Kasumi-1 (cell line): ENCODE data around the gene NCKAP1.
A peak's percentile ranks its signal among the peaks of the same experiment; 100 is the strongest.
"Not testable (repeated sequence)": the region's sequence is repeated elsewhere in the genome, so short reads cannot be mapped to it uniquely, and the experiment has no call there.

Experiments used
- DNase-seq, 2 experiments: peaks; one replicate each; lab custom pipeline; 2025; lab: John Stamatoyannopoulos, UW

The NCKAP1 gene

DNA sequence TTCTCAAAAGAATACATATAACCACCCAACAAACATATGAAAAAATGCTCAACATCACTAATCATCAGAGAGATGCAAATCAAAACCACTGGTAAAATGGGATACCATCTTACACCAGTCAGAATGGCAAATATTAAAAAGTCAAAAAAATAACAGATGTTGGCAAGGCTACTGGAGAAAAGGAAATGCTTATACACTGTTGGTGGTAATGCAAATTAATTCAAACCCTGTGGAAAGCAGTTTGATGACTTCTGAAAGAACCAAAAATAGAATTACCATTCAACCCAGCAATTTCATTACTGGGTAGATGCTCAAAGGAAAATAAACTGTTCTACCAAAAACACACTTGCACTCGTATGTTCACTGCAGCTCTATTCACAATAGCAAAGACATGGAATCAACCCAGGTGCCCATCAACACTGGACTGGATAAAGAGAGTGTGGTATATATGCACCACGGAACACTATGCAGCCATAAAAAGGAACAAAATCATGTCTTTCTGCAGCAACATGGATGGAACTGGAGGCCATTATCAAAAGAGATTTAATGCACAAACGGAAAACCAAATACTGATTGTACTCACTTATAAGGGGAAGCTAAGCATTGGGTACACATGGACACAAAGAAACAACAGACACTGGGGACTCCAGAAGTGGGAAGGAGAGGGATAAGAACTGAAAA lies 38.8 kb downstream of the NCKAP1 start:
- no peak for DNase-seq

- DNase-seq: no peak
Measured at GRCh38 chr2:182994228-182994912, 43.9 kb downstream of the NCKAP1 start.

DNA sequence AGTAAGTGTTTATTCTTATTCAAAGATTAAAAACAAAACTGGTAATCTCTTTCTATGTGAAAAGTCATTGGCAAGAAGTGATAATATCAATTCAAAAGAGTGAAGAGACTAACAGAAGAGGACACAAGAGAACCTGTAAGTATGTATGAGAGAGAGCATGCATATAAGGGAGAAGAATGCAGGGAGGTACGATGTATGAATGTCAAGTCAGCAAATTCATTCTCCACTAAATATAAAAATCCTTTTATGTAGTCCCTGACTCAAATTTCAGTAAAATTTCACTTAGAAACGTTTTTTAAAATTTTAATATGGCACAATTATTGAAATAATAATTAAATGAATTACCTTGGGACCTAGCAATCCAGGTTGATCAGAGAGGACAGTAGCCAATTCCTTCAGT lies 55.3 kb downstream of the NCKAP1 start:
- DNase-seq: no peak

DNA sequence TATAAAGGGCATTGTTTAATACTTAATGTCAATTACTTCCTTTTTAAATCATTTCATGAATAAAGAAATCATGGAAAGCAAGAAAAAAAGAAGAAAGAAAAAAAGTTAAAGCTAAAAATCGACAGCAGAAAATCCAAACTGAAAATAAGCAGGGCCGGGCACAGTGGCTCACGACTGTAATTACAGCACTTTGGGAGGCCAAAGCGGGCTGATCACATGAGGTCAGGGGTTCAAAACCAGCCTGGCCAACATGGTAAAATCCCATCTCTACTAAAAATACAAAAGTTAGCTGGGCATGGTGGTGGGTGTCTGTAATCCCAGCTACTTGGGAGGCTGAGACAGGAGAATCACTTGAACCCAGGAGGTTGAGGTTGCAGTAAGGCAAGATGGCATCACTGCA lies 56.8 kb downstream of the NCKAP1 start:
- not testable (repeated sequence) for DNase-seq

- no peak for DNase-seq
Measured at GRCh38 chr2:182980652-182981051, 57.6 kb downstream of the NCKAP1 start.

- DNase-seq: peak; percentile 94 to 96
Measured at GRCh38 chr2:182980115-182980514, 58.1 kb downstream of the NCKAP1 start.

GRCh38 chr2:182977463-182977862 lies 60.8 kb downstream of the NCKAP1 start:
- no peak for DNase-seq

- DNase-seq: no peak
Measured at GRCh38 chr2:182973441-182974352, 64.6 kb downstream of the NCKAP1 start.

DNA sequence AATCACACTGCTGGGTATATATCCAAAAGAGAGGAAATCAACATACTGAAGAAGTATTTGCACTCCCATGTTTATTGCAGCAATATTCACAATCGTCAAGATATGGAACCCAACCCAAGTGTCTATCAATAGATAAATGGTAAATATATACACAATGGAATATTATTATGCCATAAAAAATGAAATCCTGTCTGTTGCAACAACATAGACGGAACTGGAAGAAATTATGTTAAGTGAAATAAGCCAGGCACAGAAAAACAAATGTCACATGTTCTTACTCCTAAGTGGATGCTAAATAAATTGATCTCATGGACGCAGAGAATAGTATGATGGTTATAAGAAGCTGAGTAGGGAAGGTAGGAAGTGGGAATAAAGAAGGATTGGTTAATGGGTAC lies 65.7 kb downstream of the NCKAP1 start:
- DNase-seq: no peak

GRCh38 chr2:182971820-182972547 lies 66.3 kb downstream of the NCKAP1 start:
- no peak for DNase-seq

DNA sequence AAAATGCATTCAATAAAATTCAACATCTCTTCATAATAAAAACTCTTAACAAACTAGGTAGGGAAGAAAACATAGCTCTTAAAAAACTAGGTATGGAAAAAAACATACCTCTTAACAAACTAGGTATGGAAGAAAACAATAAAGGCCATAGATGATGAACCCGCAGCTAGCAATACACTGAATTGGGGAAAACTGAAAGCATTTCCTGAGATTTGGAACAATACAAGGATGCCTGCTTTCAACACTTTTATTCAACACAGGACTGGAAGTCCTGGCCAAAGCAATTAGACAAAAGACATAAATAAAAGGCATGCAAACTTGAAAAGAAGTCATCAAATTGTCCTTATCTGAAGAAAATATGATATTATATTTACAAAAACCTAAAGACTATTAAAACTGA lies 67.8 kb downstream of the NCKAP1 start:
- no peak for DNase-seq

DNA sequence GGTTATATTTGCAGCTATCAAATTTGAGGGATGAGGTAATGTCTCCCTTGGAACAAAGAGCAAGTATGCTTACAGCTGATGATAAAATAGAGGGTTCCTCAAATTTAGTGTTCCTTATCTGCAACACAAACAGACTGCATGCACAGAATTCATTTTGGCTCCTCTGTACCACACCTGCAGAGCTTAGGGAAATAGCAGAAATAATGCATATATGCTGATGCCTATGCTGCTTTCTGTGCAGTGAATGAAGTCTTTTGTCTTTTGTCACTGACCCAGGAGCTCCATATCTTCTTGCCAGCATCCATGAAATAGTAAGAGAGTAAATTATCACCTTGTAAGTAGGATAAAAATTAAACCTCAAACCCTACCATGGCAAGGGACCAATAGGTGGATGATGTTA lies 69.8 kb downstream of the NCKAP1 start:
- no peak for DNase-seq

- DNase-seq: not testable (repeated sequence)
Measured at GRCh38 chr2:182966356-182966755, 71.9 kb downstream of the NCKAP1 start.

- DNase-seq: no peak
Measured at GRCh38 chr2:182962641-182963040, 75.6 kb downstream of the NCKAP1 start.

GRCh38 chr2:182960869-182961268 lies 77.4 kb downstream of the NCKAP1 start:
- DNase-seq: not testable (repeated sequence)

- no peak for DNase-seq
Measured at GRCh38 chr2:182954789-182955188, 83.5 kb downstream of the NCKAP1 start.

DNA sequence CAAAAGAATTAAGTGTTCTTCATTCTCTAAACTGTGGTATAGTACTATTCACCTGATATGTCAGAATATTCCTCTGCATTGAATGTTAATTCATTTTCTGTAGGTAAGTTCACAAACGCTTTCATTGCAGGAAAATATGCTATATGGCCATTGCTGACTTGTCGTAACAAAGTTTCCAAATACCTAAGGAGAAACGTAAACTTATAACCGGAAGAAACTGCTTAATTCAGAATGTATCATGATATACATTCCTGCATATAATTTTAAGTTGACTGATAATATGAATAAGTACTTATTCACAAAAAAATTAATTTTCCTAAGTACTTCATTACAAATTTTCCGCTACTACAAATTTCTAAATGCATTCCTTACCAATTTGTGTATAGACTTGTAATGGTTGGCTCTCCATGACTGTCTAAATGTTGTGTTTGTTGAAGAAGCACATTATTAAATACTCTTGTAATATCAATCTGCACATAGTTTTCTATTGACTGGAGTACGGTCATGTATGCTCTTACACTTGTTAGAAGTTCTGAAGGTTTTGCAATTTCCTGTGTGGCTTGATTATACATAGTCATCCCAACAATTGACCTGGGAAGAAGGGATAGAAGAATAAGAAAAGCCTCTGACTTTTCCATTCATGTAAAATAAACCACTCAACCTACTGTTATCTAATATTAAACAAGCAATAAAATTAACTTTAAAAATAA lies 85.4 kb downstream of the NCKAP1 start:
- DNase-seq: no peak

DNA sequence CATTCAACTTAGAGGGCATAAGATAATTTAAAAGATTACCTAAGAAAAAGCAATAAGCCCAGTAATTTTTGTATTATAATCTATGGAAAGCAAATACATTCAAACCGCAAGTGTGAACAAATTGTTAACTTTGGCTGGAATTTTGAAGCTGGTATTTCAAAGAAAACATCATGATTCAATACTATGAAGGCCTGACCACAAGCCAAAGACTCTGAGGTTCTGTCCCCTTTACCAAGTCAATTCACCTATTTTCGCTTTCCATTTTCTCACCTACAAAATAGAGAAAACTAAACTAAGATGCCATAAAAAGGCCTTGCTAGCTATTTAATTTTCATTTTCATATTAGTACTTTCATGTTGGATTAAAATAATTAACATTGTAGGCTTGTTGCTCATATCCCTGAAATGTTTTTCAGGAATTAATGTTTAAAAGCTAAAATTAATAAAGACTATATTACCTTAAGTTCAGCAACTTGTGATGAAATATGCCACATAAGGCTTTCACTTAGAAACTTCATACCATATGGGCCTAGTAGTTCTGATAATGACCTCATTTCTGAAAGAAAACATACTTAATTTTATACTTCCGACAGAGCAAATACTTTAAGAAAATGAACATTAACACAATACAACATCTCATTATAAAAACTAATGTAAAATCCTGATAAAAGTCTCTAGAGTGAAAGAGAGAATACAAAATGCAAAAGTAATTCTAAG lies 86.2 kb downstream of the NCKAP1 start:
- DNase-seq: no peak

GRCh38 chr2:182950546-182950945 lies 87.7 kb downstream of the NCKAP1 start:
- no peak for DNase-seq

GRCh38 chr2:182949572-182950189 lies 88.6 kb downstream of the NCKAP1 start:
- peak in 1 of 2 experiments; percentile 14 for DNase-seq
